Measurements from ENCODE around the gene SELENOW.
A peak's percentile ranks its signal among the peaks of the same experiment; 100 is the strongest.
"Not testable (repeated sequence)": the region's sequence is repeated elsewhere in the genome, so short reads cannot be mapped to it uniquely, and the experiment has no call there.

The SELENOW gene

GRCh38 chr19:47756953-47757608 is 21.4 kb upstream of the SELENOW start:
- no peak for DNase-seq

- no peak for DNase-seq
Measured at GRCh38 chr19:47757617-47758442, 20.7 kb upstream of the SELENOW start.

- no peak for DNase-seq
Measured at GRCh38 chr19:47758443-47758804, 20.1 kb upstream of the SELENOW start.

GRCh38 chr19:47760632-47760999 is 17.9 kb upstream of the SELENOW start:
- DNase-seq, result no peak

GRCh38 chr19:47761566-47761965 is 16.9 kb upstream of the SELENOW start:
- DNase-seq, result no peak

GRCh38 chr19:47762151-47762550 is 16.4 kb upstream of the SELENOW start:
- no peak for DNase-seq

GRCh38 chr19:47762615-47763308 is 15.7 kb upstream of the SELENOW start:
- DNase-seq, result no peak

GRCh38 chr19:47764705-47765104 is 13.8 kb upstream of the SELENOW start:
- not testable (repeated sequence) for DNase-seq

GRCh38 chr19:47765523-47766358 is 12.8 kb upstream of the SELENOW start:
- DNase-seq, result peak; percentile 40

- DNase-seq, result no peak
Measured at GRCh38 chr19:47766359-47766620, 12.2 kb upstream of the SELENOW start.

GRCh38 chr19:47766670-47767069 is 11.8 kb upstream of the SELENOW start:
- DNase-seq, result no peak

GRCh38 chr19:47767349-47767748 is 11.2 kb upstream of the SELENOW start:
- DNase-seq, result no peak

- DNase-seq, result no peak
Measured at GRCh38 chr19:47768604-47769003, 9.9 kb upstream of the SELENOW start.

GRCh38 chr19:47769534-47769933 is 9.0 kb upstream of the SELENOW start:
- DNase-seq, result no peak

- DNase-seq, result not testable (repeated sequence)
Measured at GRCh38 chr19:47771291-47771690, 7.2 kb upstream of the SELENOW start.

GRCh38 chr19:47776568-47776967 is 1.9 kb upstream of the SELENOW start:
- no peak for DNase-seq

- not testable (repeated sequence) for DNase-seq
Measured at GRCh38 chr19:47777245-47778048, 1.1 kb upstream of the SELENOW start.

GRCh38 chr19:47778954-47779351 is 450 bp downstream of the SELENOW start:
- DNase-seq, result no peak

GRCh38 chr19:47779524-47780214 is 1.2 kb downstream of the SELENOW start:
- DNase-seq, result no peak

GRCh38 chr19:47780215-47780551 is 1.7 kb downstream of the SELENOW start:
- DNase-seq, result no peak

GRCh38 chr19:47781590-47782262 is 3.2 kb downstream of the SELENOW start:
- DNase-seq, result no peak
